Measurements from ENCODE around the gene NRN1.
"Not testable (repeated sequence)": the region's sequence is repeated elsewhere in the genome, so short reads cannot be mapped to it uniquely, and the experiment has no call there.

NRN1 gene

GRCh38 chr6:5981126-5982026 is 25.3 kb downstream of the NRN1 start:
- no peak for DNase-seq (ENCODE audit: low spot score)

- no peak for DNase-seq (ENCODE audit: low spot score)
These were observed 26.9 kb downstream of the NRN1 start for GRCh38 chr6:5979650-5980420.

- no peak for DNase-seq (ENCODE audit: low spot score)
These were observed 29.9 kb downstream of the NRN1 start for GRCh38 chr6:5976811-5977210.

- no peak for DNase-seq (ENCODE audit: low spot score)
These were observed 37.6 kb downstream of the NRN1 start for GRCh38 chr6:5968817-5969734.

GRCh38 chr6:5968036-5968435 is 38.7 kb downstream of the NRN1 start:
- not testable (repeated sequence) for DNase-seq (ENCODE audit: low spot score)

- DNase-seq (ENCODE audit: low spot score): no peak
These were observed 39.1 kb downstream of the NRN1 start for GRCh38 chr6:5967594-5967993.

GRCh38 chr6:5962794-5963193 is 43.9 kb downstream of the NRN1 start:
- DNase-seq (ENCODE audit: low spot score): no peak

- DNase-seq (ENCODE audit: low spot score): no peak
These were observed 44.9 kb downstream of the NRN1 start for GRCh38 chr6:5961836-5962235.

GRCh38 chr6:5960456-5960855 is 46.3 kb downstream of the NRN1 start:
- no peak for DNase-seq (ENCODE audit: low spot score)

- DNase-seq (ENCODE audit: low spot score): no peak
These were observed 47.8 kb downstream of the NRN1 start for GRCh38 chr6:5958921-5959320.

- no peak for DNase-seq (ENCODE audit: low spot score)
These were observed 49.8 kb downstream of the NRN1 start for GRCh38 chr6:5956939-5957338.

- DNase-seq (ENCODE audit: low spot score): no peak
These were observed 56.4 kb downstream of the NRN1 start for GRCh38 chr6:5950361-5950785.
